Panc1 (cell line): ENCODE data around the gene ZBBX. TPM values are rescaled to one million over a fixed set of nuclear protein-coding genes. Genes with fewer than 3 reads are reported as not detected.

ENCODE experiments used
- ATAC-seq: fragments of 200-7000 bp; cut with Tn5 transposase; 2 replicates; pipeline ENCODE4 v1.9.1; 2020; ENCODE audit warnings: mild to moderate bottlenecking, moderate library complexity
- BruUV-seq: library from RNA; stranded (reverse); fragments of 400-500 nt; replicated peaks from 2 replicates; lab custom pipeline; 2021; lab: Mats Ljungman, UMichigan
- CTCF ChIA-PET: fragments of 300-600 bp; sonication (Branson Sonifier 250); formaldehyde crosslinking; loops from one replicate; lab custom pipeline; 2022; ENCODE audit warnings: antibody characterized with exemption; lab: Charles Lee
- POLR2A ChIA-PET: fragments of 300-600 bp; sonication (Branson Sonifier 250); formaldehyde crosslinking; loops from one replicate; lab custom pipeline; 2022; ENCODE audit warnings: antibody characterized with exemption; lab: Charles Lee
- DNase-seq: peaks from one replicate; pipeline ENCODE4 v3.0.0-alpha.2; 2010; ENCODE audit warnings: low read depth, low spot score
- H3K27ac ChIP-seq: 2 replicates; pipeline ENCODE4 v1.5.1; 2011; ENCODE audit warnings: mild to moderate bottlenecking, low read length, inconsistent platforms
- H3K27me3 ChIP-seq: fragments of 200-500 bp; sonication (Bioruptor generic); 2 replicates; pipeline ENCODE4 v1.6.0; 2014; ENCODE audit warnings: low read length, inconsistent platforms; ENCODE audit not compliant: control insufficient read depth, insufficient read depth
- H3K36me3 ChIP-seq: fragments of 200-500 bp; sonication (Bioruptor generic); 2 replicates; pipeline ENCODE4 v1.5.1; 2014; ENCODE audit warnings: inconsistent platforms, mild to moderate bottlenecking, low read length, moderate library complexity; ENCODE audit not compliant: control insufficient read depth, insufficient read depth
- H3K4me1 ChIP-seq: 2 replicates; pipeline ENCODE4 v1.5.1; 2011; ENCODE audit warnings: inconsistent platforms, mild to moderate bottlenecking, low read length, moderate library complexity; ENCODE audit not compliant: control insufficient read depth, insufficient read depth
- H3K4me3 ChIP-seq, 2 experiments: 2 replicates each; pipeline ENCODE4 v1.5.1; 2011 to 2012; ENCODE audit warnings: low read depth in 2 of 2, low read length in 2 of 2, mild to moderate bottlenecking in 2 of 2, inconsistent platforms in 1 of 2, moderate library complexity in 1 of 2
- H3K9me3 ChIP-seq: fragments of 200-500 bp; sonication (Bioruptor generic); 2 replicates; pipeline ENCODE4 v1.5.1; 2014; ENCODE audit warnings: low read depth, mild to moderate bottlenecking, inconsistent platforms, low read length, moderate library complexity; ENCODE audit not compliant: control insufficient read depth, insufficient read depth
- CTCF ChIP-seq: fragments of 450-650 bp; IDR thresholded peaks from 2 replicates; pipeline ENCODE4 v1.5.1; 2017; ENCODE audit warnings: mild to moderate bottlenecking
- POLR2AphosphoS5 ChIP-seq: IDR thresholded peaks from 2 replicates; pipeline ENCODE4 v1.6.1; 2012; ENCODE audit warnings: mild to moderate bottlenecking, low read depth, low read length, moderate library complexity
- REST ChIP-seq, 2 experiments: IDR thresholded peaks; 2 replicates each; pipeline ENCODE4 v1.6.1; 2011 to 2012; ENCODE audit warnings: low read depth in 2 of 2, control low read depth in 1 of 2, low read length in 1 of 2, mild to moderate bottlenecking in 1 of 2, moderate library complexity in 1 of 2; ENCODE audit not compliant: insufficient read depth in 1 of 2
- SIN3A ChIP-seq: IDR thresholded peaks from 2 replicates; pipeline ENCODE4 v1.6.1; 2012; ENCODE audit warnings: low read depth, mild to moderate bottlenecking, low read length, moderate library complexity, borderline replicate concordance; ENCODE audit not compliant: insufficient read depth
- TCF7L2 ChIP-seq: IDR thresholded peaks from 2 replicates; pipeline ENCODE4 v1.6.1; 2011; ENCODE audit warnings: mild to moderate bottlenecking, low read depth, low read length, inconsistent platforms
- in situ Hi-C: cut with HindIII; loops from 2 replicates; pipeline ENCODE4 v1.10.0; 2016; ENCODE audit warnings: low sequenced_read_pairs, low pct_unique_long_range_greater_than_20kb
- intact Hi-C: fragments of 100-400 bp; cut with micrococcal nuclease; formaldehyde crosslinking; loops from one replicate; pipeline ENCODE4 v1.10.0; 2022; ENCODE audit not compliant: unreplicated experiment
- total RNA-seq: library from RNA; stranded (reverse); gene quantifications from one replicate; pipeline ENCODE4 v1.2.1, GENCODE V29; 2021; ENCODE audit not compliant: unreplicated experiment

ZBBX gene
- total RNA-seq, 1 experiment from 2014 or later = not detected

GRCh38 chr3:167253037-167253436 is 127.1 kb downstream of the ZBBX start:
- ChIA-PET CTCF (no interaction called here), POLR2A (no interaction called here)
- intact Hi-C loops (no loop called here), in situ Hi-C loops (no loop called here)
- DNase-seq (no peak), ATAC-seq (no peak)
- Histone ChIP-seq H3K27ac (no peak overlapping the region), H3K4me1 (no peaks in the 10 kb centered on the region), H3K27me3 (no peaks in the 10 kb centered on the region), H3K4me3 (no peak overlapping the region), H3K36me3 (no peaks in the 10 kb centered on the region), H3K9me3 (no peaks in the 10 kb centered on the region)
- TF ChIP-seq REST (IDR thresholded peaks at IDR 0.05; ENCODE audit: insufficient read depth in 1 of 2, low read depth in 2 of 2, low read length in 1 of 2) (no peak), CTCF (no peak), POLR2AphosphoS5 (no peak), TCF7L2 (no peak)
- BruUV-seq = no TSS peak

- Histone ChIP-seq H3K36me3 (no peaks in the 10 kb centered on the region), H3K27ac (no peak overlapping the region), H3K27me3 (no peaks in the 10 kb centered on the region), H3K4me3 (no peak overlapping the region), H3K9me3 (no peaks in the 10 kb centered on the region), H3K4me1 (no peaks in the 10 kb centered on the region)
- no peak for ATAC-seq
- no peak for DNase-seq
- in situ Hi-C loops = no loop called here
- ChIA-PET CTCF (no interaction called here), POLR2A (no interaction called here)
- no TSS peak for BruUV-seq
- intact Hi-C loops = no loop called here
- TF ChIP-seq POLR2AphosphoS5 (no peak), REST (IDR thresholded peaks at IDR 0.05; ENCODE audit: insufficient read depth in 1 of 2, low read depth in 2 of 2, low read length in 1 of 2) (no peak), SIN3A (no peak), CTCF (no peak), TCF7L2 (no peak)
Observed at GRCh38 chr3:167251678-167252077, 128.4 kb downstream of the ZBBX start.
